ENCODE data around the gene IL34. TPM values are rescaled to one million over a fixed set of nuclear protein-coding genes. Genes with fewer than 3 reads are reported as not detected.
"Not testable (repeated sequence)": the region's sequence is repeated elsewhere in the genome, so short reads cannot be mapped to it uniquely, and the experiment has no call there.

The IL34 gene
- total RNA-seq, 1 experiment from 2014 or later: 4.4 TPM

GRCh38 chr16:70670175-70670574 is 23.8 kb downstream of the IL34 start:
- no peak overlapping the region for H3K56ac ChIP-seq (ENCODE audit: insufficient read length, low read depth, low read length)
- no peak for TF ChIP-seq CTCF (conservative IDR thresholded peaks at IDR 0.05)
- no CpG with 5 or more reads among the region's 2 CpGs for WGBS (ENCODE audit: extremely low coverage, insufficient read length, low lambda C conversion rate)
- H4K8ac ChIP-seq (replicated peaks; ENCODE audit: insufficient read length, low read depth, low read length): no peak overlapping the region
- no peak overlapping the region for H3T11ph ChIP-seq (ENCODE audit: low read length)
- H3K9me3 ChIP-seq (ENCODE audit: control insufficient read depth, low read depth, low read length): no peaks in the 10 kb centered on the region
- no peak overlapping the region for H3K14ac ChIP-seq (ENCODE audit: insufficient read depth, low read length)
- H3K27ac Mint-ChIP-seq: no peak overlapping the region
- no peak overlapping the region for H2AK5ac ChIP-seq (ENCODE audit: insufficient read length, low read length)
- H2BK5ac ChIP-seq (ENCODE audit: insufficient read length, low read length): no peak overlapping the region
- H3K4ac ChIP-seq (ENCODE audit: low read depth, low read length): no peak overlapping the region
- peaks cover 46 to 79% (median 78%) of the 10 kb centered on the region in 3 experiments for H3K36me3 Mint-ChIP-seq (ENCODE audit: insufficient read depth in 1 of 3, low read depth in 3 of 3)
- DNase-seq: no peak
- H2BK120ac ChIP-seq (ENCODE audit: low read depth, low read length, poor library complexity, severe bottlenecking): no peak overlapping the region
- no peaks in the 10 kb centered on the region for H3K79me1 ChIP-seq (ENCODE audit: insufficient read depth, low read depth, low read length, poor library complexity, severe bottlenecking)
- H4K91ac ChIP-seq (ENCODE audit: insufficient read length, low read depth, low read length): no peak overlapping the region
- no peak overlapping the region for H3K9ac ChIP-seq (ENCODE audit: extremely low read depth, insufficient read length, low read length)
- no peak overlapping the region for H2AFZ ChIP-seq (ENCODE audit: low read length)
- peaks cover 10 to 14% of the 10 kb centered on the region in 2 experiments for H3K9me3 Mint-ChIP-seq
- no peak overlapping the region for H3K4me2 ChIP-seq (ENCODE audit: insufficient read depth, insufficient read length, low read length)
- no peak overlapping the region for H2BK20ac ChIP-seq (ENCODE audit: low read depth, low read length, poor library complexity, severe bottlenecking)
- H2BK15ac ChIP-seq (ENCODE audit: low read depth, low read length): no peak overlapping the region
- no peaks in the 10 kb centered on the region for H3K79me2 ChIP-seq (ENCODE audit: insufficient read depth, low read length)
- no peaks in the 10 kb centered on the region for H3K23me2 ChIP-seq (ENCODE audit: insufficient read length, low read depth, low read length, poor library complexity, severe bottlenecking)
- no peak overlapping the region for H2BK12ac ChIP-seq (ENCODE audit: insufficient read length, low read depth, low read length)
- H3K4me3 Mint-ChIP-seq: no peak overlapping the region
- H3K27ac ChIP-seq (ENCODE audit: insufficient read length, low read depth, low read length): no peak overlapping the region
- H3K23ac ChIP-seq (ENCODE audit: insufficient read length, low read depth, low read length): no peak overlapping the region
- no peak overlapping the region for H4K5ac ChIP-seq (ENCODE audit: insufficient read length, low read depth, low read length)
- no peaks in the 10 kb centered on the region for H3K27me3 Mint-ChIP-seq (ENCODE audit: low read depth)
- H3K27me3 ChIP-seq (ENCODE audit: insufficient read depth, low read length): no peaks in the 10 kb centered on the region
- H3K4me1 Mint-ChIP-seq: no peaks in the 10 kb centered on the region
- H4K20me1 ChIP-seq (ENCODE audit: control insufficient read depth, insufficient read depth, insufficient read length): no peaks in the 10 kb centered on the region
- no peak overlapping the region for H3K18ac ChIP-seq (ENCODE audit: insufficient read length, low read depth, low read length)
- no peaks in the 10 kb centered on the region for H3K4me1 ChIP-seq (ENCODE audit: insufficient read depth, low read length)

- H3K23me2 ChIP-seq (ENCODE audit: insufficient read length, low read depth, low read length, poor library complexity, severe bottlenecking); H3T11ph ChIP-seq (ENCODE audit: low read length); H3K27me3 ChIP-seq (ENCODE audit: insufficient read depth, low read length); H3K18ac ChIP-seq (ENCODE audit: insufficient read length, low read depth, low read length); H3K79me2 ChIP-seq (ENCODE audit: insufficient read depth, low read length); H4K91ac ChIP-seq (ENCODE audit: insufficient read length, low read depth, low read length); H3K27ac Mint-ChIP-seq; H3K27me3 Mint-ChIP-seq (ENCODE audit: low read depth); H2BK12ac ChIP-seq (ENCODE audit: insufficient read length, low read depth, low read length); H4K8ac ChIP-seq (replicated peaks; ENCODE audit: insufficient read length, low read depth, low read length); H3K4ac ChIP-seq (ENCODE audit: low read depth, low read length); H3K27ac ChIP-seq (ENCODE audit: insufficient read length, low read depth, low read length); H2BK15ac ChIP-seq (ENCODE audit: low read depth, low read length); H3K9ac ChIP-seq (ENCODE audit: extremely low read depth, insufficient read length, low read length); H3K9me3 ChIP-seq (ENCODE audit: control insufficient read depth, low read depth, low read length); H3K14ac ChIP-seq (ENCODE audit: insufficient read depth, low read length); H2AFZ ChIP-seq (ENCODE audit: low read length); H3K79me1 ChIP-seq (ENCODE audit: insufficient read depth, low read depth, low read length, poor library complexity, severe bottlenecking); H2AK5ac ChIP-seq (ENCODE audit: insufficient read length, low read length); H3K23ac ChIP-seq (ENCODE audit: insufficient read length, low read depth, low read length); H2BK20ac ChIP-seq (ENCODE audit: low read depth, low read length, poor library complexity, severe bottlenecking); H4K5ac ChIP-seq (ENCODE audit: insufficient read length, low read depth, low read length); DNase-seq; H3K4me3 Mint-ChIP-seq; H2BK5ac ChIP-seq (ENCODE audit: insufficient read length, low read length); H3K4me1 ChIP-seq (ENCODE audit: insufficient read depth, low read length); H2BK120ac ChIP-seq (ENCODE audit: low read depth, low read length, poor library complexity, severe bottlenecking); H3K4me1 Mint-ChIP-seq; H4K20me1 ChIP-seq (ENCODE audit: control insufficient read depth, insufficient read depth, insufficient read length); H3K56ac ChIP-seq (ENCODE audit: insufficient read length, low read depth, low read length); H3K4me2 ChIP-seq (ENCODE audit: insufficient read depth, insufficient read length, low read length): not testable (repeated sequence)
- no CpG with 5 or more reads among the region's 4 CpGs for WGBS (ENCODE audit: extremely low coverage, insufficient read length, low lambda C conversion rate)
- Mint-ChIP-seq H3K9me3 (peaks cover 10 to 14% of the 10 kb centered on the region in 2 experiments), H3K36me3 (ENCODE audit: insufficient read depth in 1 of 3, low read depth in 3 of 3) (peaks cover 42 to 79% (median 75%) of the 10 kb centered on the region in 3 experiments)
Observed at GRCh38 chr16:70670938-70671337, 24.6 kb downstream of the IL34 start.

All from H9 (cell line).